ENCODE data around the gene MOB2.

- TF ChIP-seq POLR2AphosphoS5 (IDR thresholded peaks at IDR 0.05; ENCODE audit: borderline replicate concordance, low read depth, low read length), result no peak
- no peak for TF ChIP-seq EZH2 (IDR thresholded peaks at IDR 0.05)
These were observed 46.2 kb upstream of the MOB2 start for GRCh38 chr11:1532606-1533341.

All from SK-N-MC (cell line).